Naive B cell (primary cell): ENCODE results near the gene NXNL2. TPM values are rescaled to one million over a fixed set of nuclear protein-coding genes. Genes with fewer than 3 reads are reported as not detected.

ENCODE experiments used
- ATAC-seq, 2 donors: fragments of 150-1000 bp; cut with Tn5 transposase; 2 replicates each; pipeline ENCODE4 v1.10.0; 2021; ENCODE audit warnings: low read depth in 2 of 2, mild to moderate bottlenecking in 2 of 2, moderate library complexity in 2 of 2
- DNase-seq: peaks from one replicate; pipeline ENCODE4 v3.0.0; 2022
- H3K27ac Mint-ChIP-seq, 6 donors: one replicate each; pipeline ENCODE4 v1.8.0; 2020 to 2022; ENCODE audit warnings: mild to moderate bottlenecking in 6 of 6, mixed read lengths in 6 of 6, moderate library complexity in 5 of 6, inconsistent platforms in 2 of 6
- H3K27me3 Mint-ChIP-seq, 3 donors: one replicate each; pipeline ENCODE4 v1.8.0; 2021 to 2022; ENCODE audit warnings: mixed read lengths in 3 of 3, mild to moderate bottlenecking in 1 of 3
- H3K36me3 Mint-ChIP-seq, 2 donors: one replicate each; pipeline ENCODE4 v1.8.0; 2020 to 2022; ENCODE audit warnings: mixed read lengths in 2 of 2, inconsistent platforms in 1 of 2, mild to moderate bottlenecking in 1 of 2
- H3K4me1 Mint-ChIP-seq, 3 donors: one replicate each; pipeline ENCODE4 v1.8.0; 2020 to 2022; ENCODE audit warnings: mixed read lengths in 3 of 3, inconsistent platforms in 1 of 3, mild to moderate bottlenecking in 1 of 3, moderate library complexity in 1 of 3
- H3K4me3 Mint-ChIP-seq, 8 donors: one replicate each; pipeline ENCODE4 v1.8.0; 2020 to 2022; ENCODE audit warnings: mild to moderate bottlenecking in 8 of 8, mixed read lengths in 8 of 8, moderate library complexity in 8 of 8, inconsistent platforms in 2 of 8
- H3K9me3 Mint-ChIP-seq, 7 donors: one replicate each; pipeline ENCODE4 v1.8.0; 2020 to 2022; ENCODE audit warnings: mixed read lengths in 7 of 7, mild to moderate bottlenecking in 5 of 7, inconsistent platforms in 2 of 7, moderate library complexity in 1 of 7
- polyA plus RNA-seq, 6 donors: library from polyadenylated mRNA; unstranded; fragments of 300-500 nt; fragmentation: Illumina TruSeq; gene quantifications; one replicate each; pipeline ENCODE4 v1.2.3, GENCODE V29; 2021; ENCODE audit warnings: low read depth in 6 of 6

Gene NXNL2
- polyA plus RNA-seq: not detected

DNA sequence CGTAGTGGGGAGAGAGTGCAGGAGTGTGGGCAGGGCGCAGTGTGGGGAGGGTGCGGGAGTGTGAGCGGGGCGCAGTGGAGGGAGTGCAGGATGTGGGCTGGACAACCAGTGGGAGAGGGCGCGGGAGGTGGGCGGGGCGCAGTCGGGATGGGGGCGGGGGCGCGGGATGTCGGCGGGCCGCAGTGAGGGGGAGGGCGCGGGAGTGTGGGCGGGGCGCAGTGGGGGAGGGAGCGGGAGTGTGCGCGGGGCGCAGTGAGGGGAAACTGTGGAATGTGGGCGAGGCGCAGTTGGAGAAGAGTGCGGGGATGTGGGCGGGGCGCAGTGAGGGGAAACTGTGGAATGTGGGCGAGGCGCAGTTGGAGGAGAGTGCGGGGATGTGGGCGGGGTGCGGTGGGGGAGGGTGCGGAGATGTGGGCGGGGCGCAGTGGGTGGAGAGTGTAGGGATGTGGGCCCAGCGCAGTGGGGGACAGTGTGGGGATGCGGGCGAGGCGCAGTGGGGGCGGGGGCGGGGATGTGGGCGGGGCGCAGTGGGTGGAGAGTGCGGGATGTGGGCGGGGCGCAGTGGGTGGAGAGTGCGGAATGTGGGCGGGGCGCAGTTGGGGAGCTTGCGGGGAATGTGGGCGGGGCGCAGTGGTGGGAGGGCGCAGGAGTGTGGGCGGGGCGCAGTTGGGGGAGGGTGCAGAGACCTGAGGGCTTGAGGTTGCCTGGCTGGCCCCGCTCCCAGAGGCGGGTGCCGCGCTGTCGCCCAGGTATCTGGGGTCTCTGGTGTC, at the start of gene NXNL2:
Gene NXNL2 (plus strand): TSS at position 723 of the 770 bp plus-strand sequence. CDS start 257 bp downstream, outside the sequence.
- Mint-ChIP-seq H3K27me3 (peaks cover 39 to 70% (median 51%) of the 10 kb centered on the region in 3 donors), H3K36me3 (no peaks in the 10 kb centered on the region), H3K4me3 (peak within 1 kb of the TSS; percentile 54 to 79 (median 66)), H3K27ac (no peak within 1 kb of the TSS), H3K9me3 (peaks cover 0 to 4% (median 0%) of the 10 kb centered on the region in 7 donors), H3K4me1 (peaks cover 12 to 21% (median 19%) of the 10 kb centered on the region in 3 donors)
- ATAC-seq (peak in 1 of 2 donors; percentile 33), DNase-seq (no peak)

GRCh38 chr9:88488166-88488565, 46.8 kb upstream of the NXNL2 start:
- no peak for ATAC-seq
- Mint-ChIP-seq H3K4me3 (no peak overlapping the region), H3K9me3 (no peaks in the 10 kb centered on the region), H3K36me3 (peaks cover 0 to 4% of the 10 kb centered on the region in 2 donors), H3K27me3 (no peaks in the 10 kb centered on the region), H3K4me1 (no peaks in the 10 kb centered on the region), H3K27ac (peak overlapping the region in 1 of 6 donors; percentile 27)
- DNase-seq: no peak

DNA sequence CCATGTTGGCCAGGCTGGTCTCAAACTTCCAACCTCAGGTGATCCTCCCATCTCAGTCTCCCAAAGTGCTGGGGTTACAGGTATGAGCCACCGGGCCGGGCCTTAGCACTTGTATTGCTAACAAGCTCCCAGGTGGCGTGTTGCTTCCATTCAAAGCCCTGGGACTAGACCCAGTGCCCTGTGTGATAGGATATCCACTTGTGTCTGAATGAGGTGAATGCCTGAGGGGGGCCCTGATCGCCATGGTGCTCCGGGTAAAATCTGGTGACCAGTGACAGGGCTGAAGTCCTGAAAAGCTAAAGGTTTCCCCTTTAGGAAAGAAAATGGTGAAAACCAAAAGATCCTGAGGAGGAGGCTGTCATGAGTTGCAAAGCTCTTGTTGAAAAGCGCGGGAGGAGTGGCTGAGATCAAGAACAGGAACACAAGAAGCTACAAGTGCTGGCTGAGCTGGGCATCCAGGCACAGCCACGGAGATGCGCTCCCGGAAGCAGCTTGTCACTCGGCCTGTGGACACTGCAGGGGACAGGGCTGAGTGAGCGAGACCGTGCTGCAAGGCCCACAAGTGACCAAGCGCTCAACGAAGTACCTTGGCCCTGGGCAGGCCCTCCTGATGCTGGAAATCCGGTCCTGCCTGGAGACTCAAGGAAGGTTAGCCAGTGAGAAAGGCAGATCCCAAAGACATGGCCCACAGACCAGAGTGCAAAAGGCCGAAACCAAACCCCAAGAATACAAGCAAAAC, 39.8 kb upstream of the NXNL2 start:
- H3K27me3 Mint-ChIP-seq: no peaks in the 10 kb centered on the region
- ATAC-seq (no peak), DNase-seq (no peak)
- H3K4me3 Mint-ChIP-seq: no peak overlapping the region
- no peaks in the 10 kb centered on the region for H3K9me3 Mint-ChIP-seq
- H3K36me3 Mint-ChIP-seq: no peaks in the 10 kb centered on the region
- no peak overlapping the region for H3K27ac Mint-ChIP-seq
- H3K4me1 Mint-ChIP-seq: no peaks in the 10 kb centered on the region

DNA sequence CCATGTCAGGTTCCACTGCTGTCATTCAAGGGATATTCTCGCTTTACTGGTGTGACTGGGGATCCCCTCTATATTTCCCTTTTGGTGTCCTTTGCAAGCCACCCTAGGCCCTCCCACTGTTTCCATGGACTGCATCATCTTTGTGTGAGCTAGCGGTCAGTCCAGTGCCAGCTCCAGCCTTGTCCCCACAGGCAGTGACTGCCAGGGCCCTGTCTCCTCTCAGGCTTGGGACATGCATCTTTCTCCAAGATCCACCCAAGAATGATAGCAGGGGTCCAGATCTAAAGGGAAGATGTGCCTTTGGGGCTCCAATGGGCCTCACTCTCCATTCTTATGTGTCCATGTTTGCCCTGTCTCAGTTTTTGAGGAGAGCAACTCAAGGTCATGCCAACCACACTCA, 37.8 kb upstream of the NXNL2 start:
- H3K4me1 Mint-ChIP-seq: no peaks in the 10 kb centered on the region
- no peaks in the 10 kb centered on the region for H3K36me3 Mint-ChIP-seq
- peak overlapping the region in 1 of 6 donors; percentile 15 for H3K27ac Mint-ChIP-seq
- no peaks in the 10 kb centered on the region for H3K27me3 Mint-ChIP-seq
- H3K9me3 Mint-ChIP-seq: no peaks in the 10 kb centered on the region
- H3K4me3 Mint-ChIP-seq: no peak overlapping the region
- ATAC-seq: no peak
- DNase-seq: no peak

DNA sequence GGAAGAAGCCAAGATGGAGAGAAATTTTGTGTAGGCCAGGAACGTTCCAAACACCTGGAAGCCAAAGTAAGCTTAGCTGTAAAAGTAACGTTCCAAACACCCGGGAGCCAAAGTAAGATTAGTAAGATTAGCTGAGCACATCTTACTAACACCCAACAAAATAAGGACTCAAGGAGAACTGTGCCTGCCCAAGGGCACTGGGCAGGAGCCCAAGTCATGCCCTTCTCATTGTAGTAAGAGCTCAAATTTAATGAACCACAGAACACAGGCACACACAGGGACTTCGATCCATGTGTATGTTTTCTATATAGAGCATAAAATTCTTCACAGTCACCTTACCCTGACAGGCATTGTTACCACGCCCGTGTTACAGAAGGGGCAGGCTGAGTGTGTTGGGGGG, 36.1 kb upstream of the NXNL2 start:
- DNase-seq (no peak), ATAC-seq (no peak)
- Mint-ChIP-seq H3K4me3 (no peak overlapping the region), H3K27me3 (no peaks in the 10 kb centered on the region), H3K9me3 (no peaks in the 10 kb centered on the region), H3K4me1 (no peaks in the 10 kb centered on the region), H3K27ac (no peak overlapping the region), H3K36me3 (no peaks in the 10 kb centered on the region)

DNA sequence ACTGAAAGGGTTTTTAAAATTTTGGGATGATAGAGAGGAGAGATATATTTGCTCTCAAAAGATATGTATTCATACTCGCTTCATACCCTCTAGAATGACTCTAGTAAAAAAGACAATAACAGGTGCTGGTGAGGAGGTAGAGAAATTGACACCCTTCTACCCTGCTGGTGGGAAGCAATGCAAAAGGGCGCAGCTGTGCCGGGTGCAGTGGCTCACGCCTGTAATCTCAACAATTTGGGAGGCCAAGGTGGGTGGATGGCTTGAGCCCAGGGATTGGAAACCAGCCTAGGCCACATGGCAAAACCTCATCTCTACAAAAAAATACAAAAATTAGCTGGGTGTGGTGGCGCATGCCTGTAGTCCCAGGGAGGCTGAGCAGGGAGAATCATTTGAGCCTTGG, 33.9 kb upstream of the NXNL2 start:
- H3K36me3 Mint-ChIP-seq: no peaks in the 10 kb centered on the region
- H3K27ac Mint-ChIP-seq: no peak overlapping the region
- peaks cover 0 to 9% (median 0%) of the 10 kb centered on the region in 7 donors for H3K9me3 Mint-ChIP-seq
- H3K27me3 Mint-ChIP-seq: peaks cover 4 to 8% (median 6%) of the 10 kb centered on the region in 3 donors
- no peak for ATAC-seq
- no peak overlapping the region for H3K4me3 Mint-ChIP-seq
- no peaks in the 10 kb centered on the region for H3K4me1 Mint-ChIP-seq
- DNase-seq: no peak

DNA sequence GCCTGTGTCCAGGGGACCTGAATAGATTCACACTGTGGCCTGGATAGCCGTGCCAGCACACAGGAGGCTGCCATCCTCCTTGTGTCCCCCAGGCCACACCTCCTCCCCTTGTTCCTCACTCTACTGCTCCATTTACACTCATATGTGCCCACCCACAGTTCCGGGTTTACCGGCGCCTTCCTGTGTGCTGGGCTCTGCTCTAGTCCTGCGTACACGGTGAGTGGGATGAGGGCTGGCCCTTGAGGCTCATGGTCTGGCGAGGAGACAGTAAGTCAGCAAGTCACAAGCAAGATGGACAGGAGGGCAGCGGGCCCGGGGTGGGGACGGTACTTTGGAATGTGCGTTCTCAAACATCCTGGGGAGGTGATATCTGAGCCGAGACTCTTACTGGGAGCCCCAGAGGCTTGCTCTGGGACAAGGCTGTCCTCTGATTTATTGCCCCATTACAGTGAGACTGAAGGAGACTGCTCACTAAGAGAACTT, 32.4 kb upstream of the NXNL2 start:
- Mint-ChIP-seq H3K27me3 (peaks cover 4 to 8% (median 6%) of the 10 kb centered on the region in 3 donors), H3K4me1 (no peaks in the 10 kb centered on the region), H3K9me3 (peaks cover 0 to 9% (median 0%) of the 10 kb centered on the region in 7 donors), H3K4me3 (no peak overlapping the region), H3K27ac (no peak overlapping the region), H3K36me3 (no peaks in the 10 kb centered on the region)
- no peak for DNase-seq
- ATAC-seq: no peak

- ATAC-seq (no peak), DNase-seq (no peak)
- Mint-ChIP-seq H3K4me1 (no peaks in the 10 kb centered on the region), H3K36me3 (no peaks in the 10 kb centered on the region), H3K27me3 (peaks cover 4 to 8% (median 6%) of the 10 kb centered on the region in 3 donors), H3K27ac (no peak overlapping the region), H3K9me3 (peaks cover 0 to 9% (median 0%) of the 10 kb centered on the region in 7 donors), H3K4me3 (no peak overlapping the region)
Observed at GRCh38 chr9:88503081-88503844, 31.7 kb upstream of the NXNL2 start.

GRCh38 chr9:88503845-88504764, 30.9 kb upstream of the NXNL2 start:
- ATAC-seq (no peak), DNase-seq (no peak)
- Mint-ChIP-seq H3K9me3 (peaks cover 0 to 9% (median 3%) of the 10 kb centered on the region in 7 donors), H3K27me3 (peaks cover 4 to 8% (median 6%) of the 10 kb centered on the region in 3 donors), H3K36me3 (peaks cover 0 to 4% of the 10 kb centered on the region in 2 donors), H3K4me1 (no peaks in the 10 kb centered on the region), H3K4me3 (no peak overlapping the region), H3K27ac (no peak overlapping the region)

DNA sequence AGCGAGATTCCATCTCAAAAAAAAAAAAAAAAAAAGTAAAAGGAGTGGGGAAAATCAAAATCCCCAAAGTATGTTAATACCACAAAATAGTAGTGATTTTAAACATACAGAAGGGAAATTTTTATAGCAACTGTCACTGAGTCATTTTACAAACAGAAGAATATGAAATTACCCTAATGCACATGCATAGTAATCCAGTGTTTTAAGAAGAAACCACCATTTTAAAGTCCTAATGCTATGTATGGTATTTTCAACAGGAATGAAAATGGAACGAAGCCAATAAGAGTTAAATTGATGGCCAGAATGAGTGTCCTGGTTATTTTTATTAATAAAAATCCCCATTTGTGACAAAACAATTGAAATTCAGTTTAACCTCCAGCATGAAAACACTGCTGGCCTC, 26.7 kb upstream of the NXNL2 start:
- ATAC-seq (no peak), DNase-seq (no peak)
- H3K4me1 Mint-ChIP-seq: no peaks in the 10 kb centered on the region
- H3K9me3 Mint-ChIP-seq: peaks cover 0 to 9% (median 4%) of the 10 kb centered on the region in 7 donors
- H3K36me3 Mint-ChIP-seq: peaks cover 0 to 4% of the 10 kb centered on the region in 2 donors
- H3K4me3 Mint-ChIP-seq: no peak overlapping the region
- H3K27ac Mint-ChIP-seq: no peak overlapping the region
- peaks cover 4 to 12% (median 8%) of the 10 kb centered on the region in 3 donors for H3K27me3 Mint-ChIP-seq

GRCh38 chr9:88511906-88512305, 23.1 kb upstream of the NXNL2 start:
- ATAC-seq (no peak), DNase-seq (no peak)
- H3K27me3 Mint-ChIP-seq: peaks cover 0 to 6% (median 0%) of the 10 kb centered on the region in 3 donors
- H3K27ac Mint-ChIP-seq: no peak overlapping the region
- peaks cover 0 to 4% of the 10 kb centered on the region in 2 donors for H3K36me3 Mint-ChIP-seq
- peaks cover 0 to 22% (median 5%) of the 10 kb centered on the region in 7 donors for H3K9me3 Mint-ChIP-seq
- H3K4me3 Mint-ChIP-seq: no peak overlapping the region
- no peaks in the 10 kb centered on the region for H3K4me1 Mint-ChIP-seq

- Mint-ChIP-seq H3K36me3 (no peaks in the 10 kb centered on the region), H3K4me3 (no peak overlapping the region), H3K4me1 (no peaks in the 10 kb centered on the region), H3K27me3 (peaks cover 0 to 6% (median 4%) of the 10 kb centered on the region in 3 donors), H3K9me3 (peaks cover 0 to 18% (median 6%) of the 10 kb centered on the region in 7 donors), H3K27ac (peak overlapping the region in 1 of 6 donors; percentile 40)
- ATAC-seq (no peak), DNase-seq (no peak)
Observed at GRCh38 chr9:88514247-88514646, 20.7 kb upstream of the NXNL2 start.
